HCT116 (cell line): Measurements from ENCODE around the gene BMPER. TPM values are rescaled to one million over a fixed set of nuclear protein-coding genes. Genes with fewer than 3 reads are reported as not detected.

Experiments used
- ATAC-seq: fragments of 200-7000 bp; cut with Tn5 transposase; 2 replicates; pipeline ENCODE4 v1.9.1; 2020; ENCODE audit warnings: mild to moderate bottlenecking, moderate library complexity
- BruUV-seq: library from RNA; stranded (reverse); fragments of 400-500 nt; replicated peaks from 2 replicates; lab custom pipeline; 2021; lab: Mats Ljungman, UMichigan
- CTCF ChIA-PET: fragments of 300-600 bp; sonication (Branson Sonifier 250); formaldehyde crosslinking; loops from one replicate; lab custom pipeline; 2021; ENCODE audit warnings: antibody characterized with exemption; lab: Charles Lee
- POLR2A ChIA-PET: fragments of 300-600, 350-600 bp; sonication (Branson Sonifier 250); formaldehyde crosslinking; loops from one replicate; lab custom pipeline; 2021; ENCODE audit warnings: antibody characterized with exemption; lab: Charles Lee
- RAD21 ChIA-PET, 2 experiments: fragments of 300-600 bp; sonication (Branson Sonifier 250); formaldehyde crosslinking; loops; one replicate each; lab custom pipeline; 2023; ENCODE audit warnings: low total read pairs in 2 of 2; ENCODE audit not compliant: uncharacterized antibody in 2 of 2, unreplicated experiment in 2 of 2, low non-redundant PET in 1 of 2; lab: Charles Lee
- DNase-seq: peaks from one replicate; pipeline ENCODE4 v3.0.0-alpha.2; 2010; ENCODE audit warnings: low read depth, low spot score
- H2AFZ ChIP-seq: fragments of 200-600 bp; shearing (Covaris generic), sonication (generic); 2 replicates; pipeline ENCODE4 v1.6.1; 2017; ENCODE audit warnings: low read depth, mixed run types, mixed read lengths, antibody characterized with exemption, low read length; ENCODE audit not compliant: poor library complexity, severe bottlenecking
- H3K27ac ChIP-seq: 2 replicates; pipeline ENCODE4 v1.5.1; 2012; ENCODE audit warnings: low read depth, low read length
- H3K27me3 ChIP-seq: fragments of 200-600 bp; sonication (generic); 2 replicates; pipeline ENCODE4 v1.6.1; 2016; ENCODE audit warnings: mixed run types, low read length, mixed read lengths; ENCODE audit not compliant: insufficient read depth
- H3K36me3 ChIP-seq, 2 experiments: fragments of 200-500 bp in 1 of 2; fragments of 200-600 bp in 1 of 2; sonication (Bioruptor generic) in 1 of 2; sonication (generic) in 1 of 2; 2 replicates each; pipeline versions ENCODE4 v1.5.1 to v1.6.1; 2014 to 2016; ENCODE audit warnings: low read length in 2 of 2, inconsistent platforms in 1 of 2, mixed read lengths in 1 of 2, mixed run types in 1 of 2; ENCODE audit not compliant: insufficient read depth in 2 of 2, control insufficient read depth in 1 of 2
- H3K4me1 ChIP-seq, 2 experiments: fragments of 200-600 bp in 1 of 2; sonication (generic) in 1 of 2; 2 replicates each; pipeline versions ENCODE4 v1.5.1 to v1.6.1; 2012 to 2017; ENCODE audit warnings: low read length in 2 of 2, inconsistent platforms in 1 of 2, mild to moderate bottlenecking in 1 of 2, mixed read lengths in 1 of 2, mixed run types in 1 of 2, moderate library complexity in 1 of 2; ENCODE audit not compliant: insufficient read depth in 2 of 2, control insufficient read depth in 1 of 2
- H3K4me2 ChIP-seq: fragments of 200-600 bp; sonication (generic); 2 replicates; pipeline ENCODE4 v1.6.1; 2017; ENCODE audit warnings: mixed run types, low read length, mixed read lengths
- H3K4me3 ChIP-seq, 2 experiments: fragments of 200-600 bp in 1 of 2; sonication (generic) in 1 of 2; replicated peaks in 1 of 2; 2 replicates each; pipeline ENCODE4 v1.5.1; 2011 to 2016; ENCODE audit warnings: low read length in 2 of 2, control low read depth in 1 of 2, low read depth in 1 of 2, mild to moderate bottlenecking in 1 of 2, mixed read lengths in 1 of 2, mixed run types in 1 of 2
- H3K79me2 ChIP-seq: fragments of 200-600 bp; sonication (generic); 2 replicates; pipeline ENCODE4 v1.6.1; 2017; ENCODE audit warnings: mild to moderate bottlenecking, mixed run types, low read length, moderate library complexity, mixed read lengths; ENCODE audit not compliant: insufficient read depth
- H3K9ac ChIP-seq: fragments of 200-600 bp; sonication (generic); 2 replicates; pipeline ENCODE4 v1.6.1; 2016; ENCODE audit warnings: low read length, mixed read lengths
- H3K9me2 ChIP-seq: fragments of 200-600 bp; sonication (generic), shearing (Covaris generic); 2 replicates; pipeline ENCODE4 v1.6.1; 2017; ENCODE audit warnings: mixed run types, mild to moderate bottlenecking, moderate library complexity; ENCODE audit not compliant: insufficient read depth
- H3K9me3 ChIP-seq, 2 experiments: fragments of 200-500 bp in 1 of 2; fragments of 200-600 bp in 1 of 2; sonication (Bioruptor generic) in 1 of 2; sonication (generic) in 1 of 2; 2 replicates each; pipeline ENCODE4 v1.6.1; 2014 to 2017; ENCODE audit warnings: low read length in 2 of 2, mixed read lengths in 2 of 2, inconsistent platforms in 1 of 2, low read depth in 1 of 2, mild to moderate bottlenecking in 1 of 2, mixed run types in 1 of 2, moderate library complexity in 1 of 2; ENCODE audit not compliant: control insufficient read depth in 1 of 2, insufficient read depth in 1 of 2
- H4K20me1 ChIP-seq: fragments of 200-600 bp; sonication (generic), shearing (Covaris generic); 2 replicates; pipeline ENCODE4 v1.6.1; 2017; ENCODE audit warnings: mixed run types, mild to moderate bottlenecking, moderate library complexity; ENCODE audit not compliant: insufficient read depth
- CEBPB ChIP-seq: IDR thresholded peaks from 2 replicates; pipeline ENCODE4 v1.6.1; 2012; ENCODE audit warnings: low read depth
- EGR1 ChIP-seq: IDR thresholded peaks from 2 replicates; pipeline ENCODE4 v1.6.1; 2012; ENCODE audit warnings: low read depth
- ELF1 ChIP-seq: IDR thresholded peaks from 2 replicates; pipeline ENCODE4 v1.6.1; 2012; ENCODE audit warnings: low read depth, borderline replicate concordance
- EZH2 ChIP-seq: fragments of 200-600 bp; sonication (generic); IDR thresholded peaks from 2 replicates; pipeline ENCODE4 v1.6.1; 2017; ENCODE audit warnings: antibody characterized with exemption, mixed run types
- EZH2phosphoT487 ChIP-seq: fragments of 200-600 bp; IDR thresholded peaks from 2 replicates; pipeline ENCODE4 v1.6.1; 2018; ENCODE audit warnings: antibody characterized with exemption, borderline replicate concordance
- FOSL1 ChIP-seq: IDR thresholded peaks from 2 replicates; pipeline ENCODE4 v1.6.1; 2012; ENCODE audit warnings: low read depth
- POLR2AphosphoS5 ChIP-seq: IDR thresholded peaks from 2 replicates; pipeline ENCODE4 v1.6.1; 2011; ENCODE audit warnings: mild to moderate bottlenecking, low read depth, low read length, moderate library complexity
- RAD21 ChIP-seq: IDR thresholded peaks from 2 replicates; pipeline ENCODE4 v1.6.1; 2012; ENCODE audit warnings: low read depth, mild to moderate bottlenecking
- SIN3A ChIP-seq: IDR thresholded peaks from 2 replicates; pipeline ENCODE4 v1.6.1; 2012; ENCODE audit warnings: low read depth
- SP1 ChIP-seq: IDR thresholded peaks from 2 replicates; pipeline ENCODE4 v1.6.1; 2012; ENCODE audit warnings: low read depth
- TCF7L2 ChIP-seq: IDR thresholded peaks from 2 replicates; pipeline ENCODE4 v1.7.0; 2011; ENCODE audit warnings: borderline replicate concordance, inconsistent platforms; ENCODE audit not compliant: insufficient read depth, insufficient read length; ENCODE audit errors: extremely low read depth
- YY1 ChIP-seq: IDR thresholded peaks from 2 replicates; pipeline ENCODE4 v1.6.1; 2011; ENCODE audit warnings: low read length, low read depth, moderate library complexity, mild to moderate bottlenecking; ENCODE audit not compliant: insufficient replicate concordance; ENCODE audit errors: extremely low read depth
- ZFX ChIP-seq: fragments of 450-650 bp; IDR thresholded peaks from 2 replicates; pipeline ENCODE4 v1.6.1; 2017
- ZNF274 ChIP-seq: fragments of 200-500 bp; sonication (Bioruptor generic); IDR thresholded peaks from 2 replicates; pipeline ENCODE4 v1.6.1; 2014; ENCODE audit warnings: mild to moderate bottlenecking, low read depth, low read length, inconsistent platforms
- intact Hi-C: fragments of 100-400 bp; cut with micrococcal nuclease; formaldehyde crosslinking; loops from 2 replicates; pipeline ENCODE4 v1.10.0; 2022
- total RNA-seq: library from RNA; stranded (reverse); gene quantifications from one replicate; pipeline ENCODE4 v1.2.1, GENCODE V29; 2021; ENCODE audit not compliant: unreplicated experiment
- TF ChIP-seq, protein P1 (sequence below), 3 experiments: fragments of 200-600 bp in 1 of 3; sonication (generic) in 1 of 3; IDR thresholded peaks in 2 of 3; conservative IDR thresholded peaks in 1 of 3; 2 replicates each; pipeline ENCODE4 v1.5.1; 2012 to 2017; ENCODE audit warnings: low read depth in 2 of 3, low read length in 2 of 3, antibody characterized with exemption in 1 of 3, borderline replicate concordance in 1 of 3, control low read depth in 1 of 3, mild to moderate bottlenecking in 1 of 3, mixed read lengths in 1 of 3, mixed run types in 1 of 3, moderate library complexity in 1 of 3; ENCODE audit not compliant: insufficient read depth in 1 of 3
- TF ChIP-seq, protein P2 (sequence below): IDR thresholded peaks from 2 replicates; pipeline ENCODE4 v1.6.1; 2012

BMPER gene
- total RNA-seq, 1 experiment from 2014 or later = not detected

DNA sequence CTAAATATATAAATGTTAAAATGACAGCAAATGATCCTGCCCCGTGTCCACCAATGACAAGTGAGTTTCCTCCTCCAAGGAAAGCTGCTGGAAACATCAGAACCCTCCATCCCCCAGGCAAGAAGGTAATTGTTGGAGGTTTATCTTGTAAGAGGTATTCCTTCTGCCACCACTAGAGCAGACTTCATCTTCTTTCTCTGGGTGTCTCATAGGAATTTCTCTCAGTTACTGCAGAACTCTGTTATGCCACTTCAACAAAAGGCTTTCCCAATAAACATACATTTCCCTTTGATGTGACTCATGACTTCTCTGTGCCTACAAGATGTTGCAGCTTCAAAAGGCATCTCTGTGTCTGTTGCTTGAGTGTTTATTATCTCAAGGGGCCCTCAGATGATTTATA is 279.1 kb downstream of the BMPER start:
- H3K9me2 ChIP-seq = no peaks in the 10 kb centered on the region
- BruUV-seq = no TSS peak
- no peaks in the 10 kb centered on the region for H3K79me2 ChIP-seq
- CTCF ChIA-PET = no interaction called here
- no peak overlapping the region for H3K4me2 ChIP-seq
- intact Hi-C loops = no loop called here
- H3K36me3 ChIP-seq = no peaks in the 10 kb centered on the region
- no peak overlapping the region for H3K9ac ChIP-seq
- POLR2A ChIA-PET = no interaction called here
- H2AFZ ChIP-seq = no peak overlapping the region
- no peak overlapping the region for H3K4me3 ChIP-seq
- no peaks in the 10 kb centered on the region for H3K4me1 ChIP-seq
- no peak for DNase-seq
- H4K20me1 ChIP-seq = no peaks in the 10 kb centered on the region
- TF ChIP-seq, protein P1, sequence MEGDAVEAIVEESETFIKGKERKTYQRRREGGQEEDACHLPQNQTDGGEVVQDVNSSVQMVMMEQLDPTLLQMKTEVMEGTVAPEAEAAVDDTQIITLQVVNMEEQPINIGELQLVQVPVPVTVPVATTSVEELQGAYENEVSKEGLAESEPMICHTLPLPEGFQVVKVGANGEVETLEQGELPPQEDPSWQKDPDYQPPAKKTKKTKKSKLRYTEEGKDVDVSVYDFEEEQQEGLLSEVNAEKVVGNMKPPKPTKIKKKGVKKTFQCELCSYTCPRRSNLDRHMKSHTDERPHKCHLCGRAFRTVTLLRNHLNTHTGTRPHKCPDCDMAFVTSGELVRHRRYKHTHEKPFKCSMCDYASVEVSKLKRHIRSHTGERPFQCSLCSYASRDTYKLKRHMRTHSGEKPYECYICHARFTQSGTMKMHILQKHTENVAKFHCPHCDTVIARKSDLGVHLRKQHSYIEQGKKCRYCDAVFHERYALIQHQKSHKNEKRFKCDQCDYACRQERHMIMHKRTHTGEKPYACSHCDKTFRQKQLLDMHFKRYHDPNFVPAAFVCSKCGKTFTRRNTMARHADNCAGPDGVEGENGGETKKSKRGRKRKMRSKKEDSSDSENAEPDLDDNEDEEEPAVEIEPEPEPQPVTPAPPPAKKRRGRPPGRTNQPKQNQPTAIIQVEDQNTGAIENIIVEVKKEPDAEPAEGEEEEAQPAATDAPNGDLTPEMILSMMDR (IDR thresholded peaks at IDR 0.05 in 2 of 3, conservative IDR thresholded peaks at IDR 0.05 in 1 of 3; ENCODE audit: borderline replicate concordance in 1 of 3, insufficient read depth in 1 of 3, low read depth in 2 of 3, low read length in 2 of 3) = peak in 2 of 3 experiments; percentile 15 to 25; a peak in 2 of 6 replicates
- TF ChIP-seq, protein P2, sequence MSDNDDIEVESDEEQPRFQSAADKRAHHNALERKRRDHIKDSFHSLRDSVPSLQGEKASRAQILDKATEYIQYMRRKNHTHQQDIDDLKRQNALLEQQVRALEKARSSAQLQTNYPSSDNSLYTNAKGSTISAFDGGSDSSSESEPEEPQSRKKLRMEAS = no peak
- no peaks in the 10 kb centered on the region for H3K9me3 ChIP-seq
- ATAC-seq = peak; percentile 49; the same call in 1 of the 2 replicates
- RAD21 ChIA-PET = no interaction called here
- no peak overlapping the region for H3K27ac ChIP-seq
- H3K27me3 ChIP-seq = no peaks in the 10 kb centered on the region

DNA sequence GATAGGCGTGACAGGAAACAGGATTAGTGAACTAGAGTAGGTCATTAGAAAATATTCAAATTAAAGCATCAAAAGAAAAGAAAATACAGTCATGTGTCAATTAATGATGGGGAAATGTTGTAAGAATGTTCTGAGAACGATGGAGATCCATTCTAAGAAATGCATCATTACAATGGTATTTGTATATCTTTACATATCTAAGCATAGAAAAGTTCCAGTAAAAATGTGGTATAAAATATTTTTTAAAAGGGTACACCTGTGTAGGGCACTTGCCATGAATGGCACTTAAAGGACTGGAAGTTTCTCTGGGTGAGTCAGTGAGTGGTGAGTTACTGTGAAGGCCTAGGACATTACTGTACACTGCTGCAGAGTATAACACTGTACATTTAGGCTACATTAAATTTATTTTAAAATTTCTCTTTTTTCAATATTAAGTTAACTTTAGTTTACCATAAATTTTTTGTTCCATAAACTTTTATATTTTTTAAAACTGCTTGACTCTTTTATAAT is 282.5 kb downstream of the BMPER start:
- BruUV-seq = no TSS peak
- no peak for ATAC-seq
- no peak for TF ChIP-seq EGR1
- TF ChIP-seq SP1 = no peak
- TF ChIP-seq POLR2AphosphoS5 = no peak
- TF ChIP-seq, protein P2 = no peak
- TF ChIP-seq YY1 = no peak
- no peak for TF ChIP-seq EZH2phosphoT487
- no peak for TF ChIP-seq RAD21
- no peak for TF ChIP-seq ZNF274
- no peak for TF ChIP-seq CEBPB
- TF ChIP-seq EZH2 = no peak
- no peak for TF ChIP-seq FOSL1
- TF ChIP-seq, protein P1 (IDR thresholded peaks at IDR 0.05 in 2 of 3, conservative IDR thresholded peaks at IDR 0.05 in 1 of 3; ENCODE audit: borderline replicate concordance in 1 of 3, insufficient read depth in 1 of 3, low read depth in 2 of 3, low read length in 2 of 3) = no peak
- no peak for TF ChIP-seq ZFX
- no peak for TF ChIP-seq TCF7L2
- TF ChIP-seq SIN3A = no peak
- no peak for TF ChIP-seq ELF1

More for the DNA sequence above, 282.5 kb downstream of the BMPER start:
- no peak overlapping the region for H3K27ac ChIP-seq
- no peak overlapping the region for H3K4me3 ChIP-seq
- intact Hi-C loops = no loop called here
- H3K9me3 ChIP-seq = no peaks in the 10 kb centered on the region
- H3K9ac ChIP-seq = no peak overlapping the region
- CTCF ChIA-PET = no interaction called here
- no peak for DNase-seq
- RAD21 ChIA-PET = no interaction called here
- no peaks in the 10 kb centered on the region for H3K9me2 ChIP-seq
- no peak overlapping the region for H2AFZ ChIP-seq
- POLR2A ChIA-PET = no interaction called here
- H3K4me1 ChIP-seq = no peaks in the 10 kb centered on the region
- no peak overlapping the region for H3K4me2 ChIP-seq
- no peaks in the 10 kb centered on the region for H3K36me3 ChIP-seq
- H3K27me3 ChIP-seq = no peaks in the 10 kb centered on the region
- H3K79me2 ChIP-seq = no peaks in the 10 kb centered on the region
- H4K20me1 ChIP-seq = no peaks in the 10 kb centered on the region
